8988T (cell line): ENCODE data around the gene PLA2G12B.
"Not testable (repeated sequence)": the region's sequence is repeated elsewhere in the genome, so short reads cannot be mapped to it uniquely, and the experiment has no call there.

Experiments used
- DNase-seq: peaks from one replicate; pipeline ENCODE4 v3.0.0; 2011

PLA2G12B gene

DNA sequence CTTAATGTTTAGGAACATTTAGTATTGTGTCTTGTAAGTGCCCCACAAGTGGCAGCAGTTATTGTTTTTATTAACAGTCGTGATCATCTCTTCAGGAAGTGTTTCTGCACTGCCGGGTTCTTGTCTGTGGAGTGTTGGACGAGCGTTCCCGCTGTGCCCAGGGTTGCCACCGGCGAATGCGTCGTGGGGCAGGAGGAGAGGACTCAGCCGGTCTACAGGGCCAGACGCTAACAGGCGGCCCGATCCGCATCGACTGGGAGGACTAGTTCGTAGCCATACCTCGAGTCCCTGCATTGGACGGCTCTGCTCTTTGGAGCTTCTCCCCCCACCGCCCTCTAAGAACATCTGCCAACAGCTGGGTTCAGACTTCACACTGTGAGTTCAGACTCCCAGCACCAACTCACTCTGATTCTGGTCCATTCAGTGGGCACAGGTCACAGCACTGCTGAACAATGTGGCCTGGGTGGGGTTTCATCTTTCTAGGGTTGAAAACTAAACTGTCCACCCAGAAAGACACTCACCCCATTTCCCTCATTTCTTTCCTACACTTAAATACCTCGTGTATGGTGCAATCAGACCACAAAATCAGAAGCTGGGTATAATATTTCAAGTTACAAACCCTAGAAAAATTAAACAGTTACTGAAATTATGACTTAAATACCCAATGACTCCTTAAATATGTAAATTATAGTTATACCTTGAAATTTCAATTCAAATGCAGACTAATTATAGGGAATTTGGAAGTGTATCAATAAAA lies 22.2 kb downstream of the PLA2G12B start:
- no peak for DNase-seq

DNA sequence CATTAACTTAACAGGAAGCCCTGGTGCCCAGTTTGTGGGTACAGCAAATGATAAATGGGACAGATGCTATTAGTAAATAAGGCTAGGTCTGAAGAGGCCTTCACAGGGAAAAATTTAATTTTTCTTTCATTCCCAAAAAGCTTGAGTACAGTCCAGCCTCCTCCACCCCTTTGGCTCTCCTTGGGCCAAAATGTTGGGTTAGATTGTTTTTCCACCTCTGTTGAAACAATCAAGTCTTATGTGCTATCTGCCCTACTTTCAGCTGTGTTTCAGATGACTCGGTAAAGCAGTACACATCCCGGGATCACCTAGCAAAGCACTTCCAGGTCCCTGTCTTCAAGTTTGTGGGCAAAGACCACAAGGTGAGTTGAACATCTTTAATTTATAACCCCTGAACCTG lies 24.3 kb downstream of the PLA2G12B start:
- DNase-seq: no peak

DNA sequence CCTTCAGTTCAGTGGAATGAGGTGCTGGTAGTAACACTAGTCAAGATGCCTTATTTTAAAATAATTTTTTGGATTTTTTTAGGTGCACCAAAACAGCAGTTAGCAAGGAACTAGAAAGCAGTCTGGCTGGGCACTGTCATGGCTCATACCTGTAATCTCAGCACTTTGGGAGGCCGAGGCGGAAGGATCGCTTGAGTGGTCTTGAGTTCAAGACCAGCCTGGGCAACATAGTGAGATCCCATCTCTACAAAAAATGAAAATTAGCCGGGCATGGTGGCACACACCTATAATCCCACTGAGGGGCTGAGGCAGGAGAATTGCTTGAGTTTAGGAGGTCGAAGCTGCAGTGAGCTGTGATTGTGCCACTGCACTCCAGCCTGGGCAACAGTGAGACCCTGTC lies 25.8 kb downstream of the PLA2G12B start:
- no peak for DNase-seq

- DNase-seq: no peak
Measured at GRCh38 chr10:72927485-72927884, 27.1 kb downstream of the PLA2G12B start.

DNA sequence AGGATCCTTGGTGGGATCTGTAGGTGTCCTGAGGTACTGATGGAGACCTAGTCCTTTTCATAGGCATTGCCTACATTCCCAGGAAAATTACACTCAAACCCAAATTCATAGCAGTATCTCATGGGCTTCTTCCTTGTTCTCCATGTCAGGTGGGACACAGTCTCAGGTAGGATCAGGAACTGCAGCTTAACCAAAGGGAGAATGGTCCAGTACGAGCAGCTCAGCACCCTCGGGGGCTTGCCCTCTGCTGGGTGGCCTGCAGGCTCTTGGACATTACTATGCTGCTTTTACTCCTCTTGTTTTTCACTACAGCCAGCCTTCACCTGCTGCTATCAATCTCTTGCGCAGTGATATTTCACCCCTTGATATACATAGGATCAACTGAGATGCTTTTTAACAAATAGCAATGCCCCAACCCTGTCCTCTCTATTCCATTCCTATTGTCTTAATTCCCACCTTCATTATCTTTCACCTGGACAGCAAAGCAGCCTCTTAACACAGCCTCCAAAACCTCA lies 28.6 kb downstream of the PLA2G12B start:
- DNase-seq: no peak

DNA sequence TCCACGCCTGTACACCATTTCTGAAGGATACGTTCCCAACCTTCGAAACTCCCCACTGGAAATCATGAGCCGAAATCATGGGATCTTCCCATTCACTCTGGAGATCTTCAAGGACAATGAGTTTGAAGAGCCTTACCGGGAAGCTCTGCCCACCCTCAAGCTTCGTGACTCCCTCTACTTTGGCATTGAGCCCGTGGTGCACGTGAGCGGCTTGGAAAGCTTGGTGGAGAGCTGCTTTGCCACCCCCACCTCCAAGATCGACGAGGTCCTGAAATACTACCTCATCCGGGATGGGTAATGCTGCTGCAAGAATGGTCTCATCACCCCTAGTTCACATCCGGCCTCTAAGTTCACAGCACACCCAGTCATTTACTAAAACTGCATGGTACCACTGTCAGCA lies 30.3 kb downstream of the PLA2G12B start:
- DNase-seq: no peak

GRCh38 chr10:72921147-72921683 lies 33.4 kb downstream of the PLA2G12B start:
- not testable (repeated sequence) for DNase-seq

GRCh38 chr10:72918352-72918751 lies 36.3 kb downstream of the PLA2G12B start:
- no peak for DNase-seq

DNA sequence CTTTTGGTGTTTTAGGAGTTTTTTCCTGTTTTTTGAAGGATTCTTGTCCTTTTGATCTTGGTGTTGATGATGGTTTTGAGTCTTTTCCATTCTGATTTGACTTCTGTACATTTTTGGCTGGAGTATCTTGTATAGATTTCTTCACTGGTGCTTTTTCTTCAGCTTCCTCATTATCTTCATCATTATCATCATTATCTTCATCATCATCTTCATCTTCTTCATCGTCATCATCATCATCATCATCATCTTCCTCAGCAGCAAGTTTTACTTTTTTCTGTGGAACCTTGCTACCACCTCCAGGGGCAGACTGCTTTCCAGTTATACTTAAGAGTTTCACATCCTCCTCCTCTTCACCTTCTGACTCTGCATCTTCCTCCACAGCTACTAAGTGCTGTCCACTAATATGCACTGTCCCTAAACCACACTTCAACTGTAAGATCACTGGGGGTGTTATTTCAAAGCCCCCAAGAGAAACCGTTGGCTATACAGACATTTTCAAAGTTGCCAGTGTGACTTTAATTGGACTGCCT lies 36.7 kb downstream of the PLA2G12B start:
- DNase-seq: not testable (repeated sequence)

DNA sequence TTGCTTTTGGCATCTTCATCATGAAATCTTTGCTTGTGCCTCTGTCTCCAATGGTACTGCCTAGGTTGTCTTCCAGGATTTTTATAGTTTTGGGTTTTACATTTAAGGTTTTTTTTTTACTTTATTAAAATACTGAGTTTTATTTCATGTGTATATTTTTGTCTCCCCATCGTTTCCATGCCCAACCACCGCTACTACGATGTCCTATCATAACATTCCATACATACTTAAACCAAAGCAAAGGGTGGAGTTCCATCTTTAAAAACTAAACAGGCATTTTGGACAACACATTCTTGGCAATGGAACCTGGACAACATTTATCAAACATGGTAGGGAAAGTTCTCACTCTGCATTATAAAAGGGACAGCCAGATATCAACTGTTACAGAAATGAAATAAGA lies 37.4 kb downstream of the PLA2G12B start:
- DNase-seq: not testable (repeated sequence)

GRCh38 chr10:72913287-72913686 lies 41.3 kb downstream of the PLA2G12B start:
- DNase-seq: no peak

GRCh38 chr10:72912736-72913135 lies 41.9 kb downstream of the PLA2G12B start:
- no peak for DNase-seq

- no peak for DNase-seq
Measured at GRCh38 chr10:72911758-72912157, 42.8 kb downstream of the PLA2G12B start.

GRCh38 chr10:72910705-72911104 lies 43.9 kb downstream of the PLA2G12B start:
- DNase-seq: no peak

DNA sequence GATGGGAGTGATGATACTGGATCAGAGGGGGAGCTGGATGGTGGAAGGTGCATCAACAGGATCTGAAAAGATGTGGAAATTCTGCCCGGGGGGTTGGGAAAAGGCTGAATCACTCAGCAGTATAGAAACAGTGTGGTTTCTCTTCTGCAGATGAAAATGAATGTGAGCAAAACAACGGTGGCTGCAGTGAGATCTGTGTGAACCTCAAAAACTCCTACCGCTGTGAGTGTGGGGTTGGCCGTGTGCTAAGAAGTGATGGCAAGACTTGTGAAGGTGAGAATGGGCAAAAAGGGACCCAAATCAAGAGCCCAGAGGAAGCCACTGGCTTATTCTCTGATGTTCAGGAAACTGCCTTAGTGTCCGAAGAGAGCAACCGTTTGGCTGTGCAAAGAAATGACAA lies 48.2 kb downstream of the PLA2G12B start:
- no peak for DNase-seq

GRCh38 chr10:72904806-72905205 lies 49.8 kb downstream of the PLA2G12B start:
- no peak for DNase-seq

- DNase-seq: not testable (repeated sequence)
Measured at GRCh38 chr10:72903941-72904446, 50.6 kb downstream of the PLA2G12B start.

GRCh38 chr10:72899545-72899944 lies 55.1 kb downstream of the PLA2G12B start:
- DNase-seq: no peak

DNA sequence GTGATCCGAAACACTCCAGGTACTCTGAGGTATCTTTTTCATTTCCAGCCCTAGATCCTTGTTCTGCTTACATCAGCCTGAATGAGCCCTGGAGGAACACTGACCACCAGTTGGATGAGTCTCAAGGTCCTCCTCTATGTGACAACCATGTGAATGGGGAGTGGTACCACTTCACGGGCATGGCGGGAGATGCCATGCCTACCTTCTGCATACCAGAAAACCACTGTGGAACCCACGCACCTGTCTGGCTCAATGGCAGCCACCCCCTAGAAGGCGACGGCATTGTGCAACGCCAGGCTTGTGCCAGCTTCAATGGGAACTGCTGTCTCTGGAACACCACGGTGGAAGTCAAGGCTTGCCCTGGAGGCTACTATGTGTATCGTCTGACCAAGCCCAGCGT lies 56.0 kb downstream of the PLA2G12B start:
- no peak for DNase-seq

- DNase-seq: no peak
Measured at GRCh38 chr10:72895236-72895850, 59.3 kb downstream of the PLA2G12B start.

DNA sequence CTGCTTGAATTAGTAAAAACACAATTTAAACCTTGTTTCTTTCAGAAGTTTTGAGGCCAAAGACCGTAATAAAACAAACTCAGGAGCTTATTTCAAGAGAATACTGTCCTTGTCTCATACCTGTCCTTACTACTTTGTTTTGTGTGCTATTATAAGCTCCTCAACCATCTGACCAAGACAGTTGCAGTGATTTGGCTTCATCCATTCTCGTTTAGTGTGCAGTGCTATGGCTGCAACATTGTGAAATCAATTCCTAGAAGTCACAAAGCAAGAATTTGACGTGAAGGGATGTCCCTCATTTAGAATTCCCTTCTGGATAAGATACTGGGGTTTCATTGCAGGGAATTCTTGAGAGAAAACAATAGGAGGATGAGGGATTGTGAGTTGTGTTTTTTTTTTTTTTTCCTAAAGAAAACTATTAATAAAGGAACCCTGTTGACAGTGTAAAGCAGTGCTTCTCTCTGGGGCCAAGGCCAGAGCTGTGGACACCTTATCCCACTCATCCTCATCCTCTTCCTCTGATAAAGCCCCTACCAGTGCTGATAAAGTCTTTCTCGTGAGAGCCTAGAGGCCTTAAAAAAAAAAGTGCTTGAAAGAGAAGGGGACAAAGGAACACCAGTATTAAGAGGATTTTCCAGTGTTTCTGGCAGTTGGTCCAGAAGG lies 61.3 kb downstream of the PLA2G12B start, which contains the start of gene OIT3:
TSS of gene OIT3 (plus strand) at position 604 of the 663 bp plus-strand sequence. CDS start 60 bp downstream, outside the sequence.
- no peak for DNase-seq

GRCh38 chr10:72890086-72890485 lies 64.5 kb downstream of the PLA2G12B start:
- DNase-seq: no peak

DNA sequence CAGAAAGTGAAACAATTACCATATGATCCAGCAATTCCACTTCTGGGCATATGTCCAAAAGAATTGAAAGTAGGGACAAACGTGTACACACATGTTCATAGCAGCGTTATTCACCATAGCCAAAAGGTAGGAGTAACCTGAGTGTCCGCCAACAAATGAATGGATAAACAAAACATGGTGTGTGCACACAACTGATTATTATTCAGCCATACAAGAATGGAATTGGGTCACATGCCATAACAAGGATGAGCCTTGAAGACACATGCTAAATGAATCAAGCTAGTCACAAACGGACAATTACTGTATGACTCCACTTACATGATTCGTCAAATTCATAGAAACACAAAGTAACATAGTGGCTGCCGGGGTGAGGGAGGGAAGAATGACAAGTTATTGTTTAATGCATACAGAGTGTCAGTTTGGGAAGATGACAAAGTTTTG lies 65.2 kb downstream of the PLA2G12B start:
- no peak for DNase-seq
